Uterus (tissue), 2 donors: ENCODE measurements around the gene PTPRD.

Experiments
- POLR2A ChIP-seq, 2 donors: fragments of 450-650 bp; IDR thresholded peaks; one replicate each; pipeline ENCODE4 v1.6.1; 2016; ENCODE audit warnings: antibody characterized with exemption in 2 of 2, mild to moderate bottlenecking in 1 of 2, moderate library complexity in 1 of 2
- TF ChIP-seq, protein P1 (sequence below), 4 experiments: fragments of 200-600 bp in 2 of 4; fragments of 450-650 bp in 2 of 4; sonication (generic) in 2 of 4; IDR thresholded peaks; one replicate each; pipeline ENCODE4 v1.5.1; 2016 to 2019; ENCODE audit warnings: antibody characterized with exemption in 4 of 4, mild to moderate bottlenecking in 2 of 4, moderate library complexity in 1 of 4

DNA sequence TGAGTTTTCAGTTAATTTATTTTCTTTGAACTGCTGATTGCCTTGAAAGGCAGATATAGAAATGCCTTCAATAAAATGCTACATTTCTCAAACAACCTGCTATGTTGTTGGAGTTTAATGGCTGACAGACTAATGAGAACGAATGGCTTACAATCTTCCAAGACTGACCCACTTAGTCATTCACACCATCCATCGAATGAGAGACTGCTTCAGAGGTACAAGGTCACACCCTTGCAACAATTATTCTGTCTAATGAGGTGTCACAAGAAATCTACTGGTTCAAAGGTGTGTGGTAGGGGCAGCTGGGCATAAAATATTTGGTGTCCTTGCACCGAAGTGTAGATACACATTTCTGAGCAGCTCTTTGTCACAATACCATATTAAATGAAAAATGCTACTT is 18.3 kb downstream of the PTPRD start:
- no peak for TF ChIP-seq POLR2A (IDR thresholded peaks at IDR 0.05)
- TF ChIP-seq, protein P1, sequence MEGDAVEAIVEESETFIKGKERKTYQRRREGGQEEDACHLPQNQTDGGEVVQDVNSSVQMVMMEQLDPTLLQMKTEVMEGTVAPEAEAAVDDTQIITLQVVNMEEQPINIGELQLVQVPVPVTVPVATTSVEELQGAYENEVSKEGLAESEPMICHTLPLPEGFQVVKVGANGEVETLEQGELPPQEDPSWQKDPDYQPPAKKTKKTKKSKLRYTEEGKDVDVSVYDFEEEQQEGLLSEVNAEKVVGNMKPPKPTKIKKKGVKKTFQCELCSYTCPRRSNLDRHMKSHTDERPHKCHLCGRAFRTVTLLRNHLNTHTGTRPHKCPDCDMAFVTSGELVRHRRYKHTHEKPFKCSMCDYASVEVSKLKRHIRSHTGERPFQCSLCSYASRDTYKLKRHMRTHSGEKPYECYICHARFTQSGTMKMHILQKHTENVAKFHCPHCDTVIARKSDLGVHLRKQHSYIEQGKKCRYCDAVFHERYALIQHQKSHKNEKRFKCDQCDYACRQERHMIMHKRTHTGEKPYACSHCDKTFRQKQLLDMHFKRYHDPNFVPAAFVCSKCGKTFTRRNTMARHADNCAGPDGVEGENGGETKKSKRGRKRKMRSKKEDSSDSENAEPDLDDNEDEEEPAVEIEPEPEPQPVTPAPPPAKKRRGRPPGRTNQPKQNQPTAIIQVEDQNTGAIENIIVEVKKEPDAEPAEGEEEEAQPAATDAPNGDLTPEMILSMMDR (IDR thresholded peaks at IDR 0.05), result no peak
